Neuronal stem cell (in vitro differentiated cells): ENCODE measurements around the gene ST7.

ENCODE experiments used
- DNase-seq: peaks from one replicate; pipeline ENCODE4 v3.0.0-alpha.2; 2013; ENCODE audit warnings: low spot score
- H2AFZ ChIP-seq: one replicate; pipeline ENCODE4 v1.6.1; 2013; ENCODE audit warnings: mild to moderate bottlenecking, low read length, inconsistent platforms
- H2AK5ac ChIP-seq: 2 replicates; pipeline ENCODE4 v1.6.1; 2013; ENCODE audit warnings: low read depth, mild to moderate bottlenecking, inconsistent platforms, low read length, moderate library complexity, mixed read lengths
- H2BK120ac ChIP-seq: 2 replicates; pipeline ENCODE4 v1.6.1; 2013; ENCODE audit warnings: low read depth, mild to moderate bottlenecking, inconsistent platforms, low read length, moderate library complexity, mixed read lengths
- H2BK12ac ChIP-seq: one replicate; pipeline ENCODE4 v1.6.1; 2013; ENCODE audit warnings: low read length, inconsistent platforms
- H2BK15ac ChIP-seq: 2 replicates; pipeline ENCODE4 v1.6.1; 2013; ENCODE audit warnings: mild to moderate bottlenecking, low read length, inconsistent platforms, mixed read lengths
- H2BK5ac ChIP-seq: one replicate; pipeline ENCODE4 v1.6.1; 2013; ENCODE audit warnings: inconsistent platforms, mild to moderate bottlenecking, low read length, moderate library complexity
- H3K14ac ChIP-seq: one replicate; pipeline ENCODE4 v1.6.1; 2013; ENCODE audit warnings: low read length, inconsistent platforms
- H3K18ac ChIP-seq: 2 replicates; pipeline ENCODE4 v1.6.1; 2013; ENCODE audit warnings: low read length, inconsistent platforms
- H3K23ac ChIP-seq: 2 replicates; pipeline ENCODE4 v1.6.1; 2013; ENCODE audit warnings: low read depth, mild to moderate bottlenecking, mixed read lengths, low read length, inconsistent platforms; ENCODE audit not compliant: poor library complexity
- H3K27ac ChIP-seq: replicated peaks from 3 replicates; pipeline ENCODE4 v1.5.1; 2013; ENCODE audit warnings: low read length, inconsistent platforms
- H3K27me3 ChIP-seq, 3 experiments: 2 replicates each; pipeline ENCODE4 v1.6.1; 2013; ENCODE audit warnings: low read length in 3 of 3, mild to moderate bottlenecking in 2 of 3, inconsistent platforms in 1 of 3, low read depth in 1 of 3, mixed read lengths in 1 of 3, moderate library complexity in 1 of 3; ENCODE audit not compliant: control insufficient read depth in 3 of 3, insufficient read depth in 3 of 3
- H3K36me3 ChIP-seq, 2 donors: replicated peaks in 1 of 2; 2 replicates each; pipeline ENCODE4 v1.6.1; 2013; ENCODE audit warnings: low read length in 2 of 2; ENCODE audit not compliant: control insufficient read depth in 2 of 2, insufficient read depth in 2 of 2
- H3K4ac ChIP-seq: 2 replicates; pipeline ENCODE4 v1.6.1; 2013; ENCODE audit warnings: inconsistent platforms, mild to moderate bottlenecking, low read length, moderate library complexity
- H3K4me1 ChIP-seq, 2 donors: 1 replicate in 1 of 2; 2 replicates in 1 of 2; pipeline ENCODE4 v1.6.1; 2013; ENCODE audit warnings: low read length in 2 of 2, low read depth in 1 of 2; ENCODE audit not compliant: control insufficient read depth in 2 of 2, insufficient read depth in 1 of 2
- H3K4me2 ChIP-seq: one replicate; pipeline ENCODE4 v1.6.1; 2013; ENCODE audit warnings: mild to moderate bottlenecking, low read length, inconsistent platforms; ENCODE audit not compliant: insufficient read depth, poor library complexity, severe bottlenecking
- H3K4me3 ChIP-seq, 2 donors: 2 replicates each; pipeline ENCODE4 v1.5.1; 2013; ENCODE audit warnings: low read length in 2 of 2, mild to moderate bottlenecking in 2 of 2, inconsistent platforms in 1 of 2, moderate library complexity in 1 of 2
- H3K79me1 ChIP-seq: one replicate; pipeline ENCODE4 v1.6.1; 2013; ENCODE audit warnings: low read depth, mild to moderate bottlenecking, inconsistent platforms, low read length, moderate library complexity
- H3K9ac ChIP-seq: one replicate; pipeline ENCODE4 v1.6.1; 2013; ENCODE audit warnings: mild to moderate bottlenecking, low read depth, low read length, inconsistent platforms; ENCODE audit not compliant: poor library complexity
- H3K9me3 ChIP-seq, 2 donors: replicated peaks in 1 of 2; 2 replicates each; pipeline versions ENCODE3 to v1.6.1; 2013; ENCODE audit warnings: low read length in 2 of 2, mild to moderate bottlenecking in 2 of 2, inconsistent platforms in 1 of 2, low read depth in 1 of 2, mixed read lengths in 1 of 2, moderate library complexity in 1 of 2; ENCODE audit not compliant: control insufficient read depth in 2 of 2, insufficient read depth in 1 of 2
- H4K8ac ChIP-seq: one replicate; pipeline ENCODE4 v1.6.1; 2013; ENCODE audit warnings: low read depth, mild to moderate bottlenecking, inconsistent platforms, low read length, moderate library complexity
- H4K91ac ChIP-seq: one replicate; pipeline ENCODE4 v1.6.1; 2013; ENCODE audit warnings: low read length, low read depth, mild to moderate bottlenecking, inconsistent platforms; ENCODE audit not compliant: poor library complexity
- WGBS, 2 donors: extraction: QIAGEN DNeasy Blood & Tissue Kit; methylation state at CpG; one replicate each; pipeline ENCODE4 v1.1.7; 2013; ENCODE audit warnings: missing lambda C conversion rate in 2 of 2, mixed read lengths in 1 of 2; ENCODE audit not compliant: insufficient read length in 2 of 2, insufficient replicate concordance in 1 of 2; ENCODE audit errors: extremely low coverage in 2 of 2; 5-methylcytosine and 5-hydroxymethylcytosine counted together

ST7 gene

DNA sequence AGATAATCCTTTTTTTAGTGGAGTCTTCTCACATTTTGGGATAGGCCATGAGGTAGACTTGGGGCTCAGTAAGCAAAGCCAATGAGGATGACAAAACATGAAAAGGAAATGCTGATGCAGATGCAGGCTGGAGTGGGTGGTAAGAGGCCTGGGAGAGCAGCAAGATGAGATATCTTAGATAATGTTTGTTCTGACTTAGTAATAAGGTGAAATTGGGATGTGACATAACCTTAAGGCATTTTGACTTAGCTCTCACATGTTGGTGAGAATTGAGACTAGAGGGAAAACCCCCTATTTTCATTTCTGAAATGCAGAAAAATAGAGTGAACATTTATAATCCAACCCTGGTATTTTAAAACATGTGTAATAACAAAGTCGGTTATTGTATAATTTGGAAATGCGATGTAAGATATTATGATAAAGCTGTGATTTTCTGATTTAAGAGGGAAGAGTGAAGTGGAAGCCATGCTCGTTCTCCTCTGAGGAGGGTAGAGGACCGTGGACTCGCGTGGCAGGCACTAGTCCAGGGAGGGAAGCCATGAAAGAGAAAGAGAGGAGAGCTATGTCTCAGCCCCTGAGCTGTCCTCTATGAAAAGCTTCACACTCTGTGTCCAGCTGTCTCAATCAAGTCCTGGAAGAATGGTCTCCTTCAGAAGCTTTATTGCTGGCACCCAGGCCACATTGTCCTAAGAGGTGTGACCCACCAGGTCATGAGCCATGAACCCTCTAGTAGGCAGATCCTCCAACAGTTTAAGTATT is 57.3 kb downstream of the ST7 start:
- H3K23ac ChIP-seq: no peak overlapping the region
- no peak overlapping the region for H3K4me2 ChIP-seq
- H3K9me3 ChIP-seq: no peaks in the 10 kb centered on the region
- H3K4ac ChIP-seq: no peak overlapping the region
- H3K4me1 ChIP-seq: peaks cover 0 to 4% of the 10 kb centered on the region in 2 donors
- H3K9ac ChIP-seq: no peak overlapping the region
- no peak overlapping the region for H3K18ac ChIP-seq
- no peak overlapping the region for H2BK5ac ChIP-seq
- no peak overlapping the region for H3K14ac ChIP-seq
- H4K91ac ChIP-seq: no peak overlapping the region
- no peaks in the 10 kb centered on the region for H3K36me3 ChIP-seq
- no peak overlapping the region for H3K4me3 ChIP-seq
- no peak for DNase-seq
- H2BK12ac ChIP-seq: no peak overlapping the region
- H4K8ac ChIP-seq: no peak overlapping the region
- no peak overlapping the region for H2AK5ac ChIP-seq
- H3K27me3 ChIP-seq: no peaks in the 10 kb centered on the region
- no peaks in the 10 kb centered on the region for H3K79me1 ChIP-seq
- no peak overlapping the region for H2BK120ac ChIP-seq
- H2BK15ac ChIP-seq: no peak overlapping the region
- 100% methylated on average over 1 to 2 of the region's 6 CpGs for WGBS, 2 donors
- H3K27ac ChIP-seq: no peak overlapping the region
- H2AFZ ChIP-seq: no peak overlapping the region

DNA sequence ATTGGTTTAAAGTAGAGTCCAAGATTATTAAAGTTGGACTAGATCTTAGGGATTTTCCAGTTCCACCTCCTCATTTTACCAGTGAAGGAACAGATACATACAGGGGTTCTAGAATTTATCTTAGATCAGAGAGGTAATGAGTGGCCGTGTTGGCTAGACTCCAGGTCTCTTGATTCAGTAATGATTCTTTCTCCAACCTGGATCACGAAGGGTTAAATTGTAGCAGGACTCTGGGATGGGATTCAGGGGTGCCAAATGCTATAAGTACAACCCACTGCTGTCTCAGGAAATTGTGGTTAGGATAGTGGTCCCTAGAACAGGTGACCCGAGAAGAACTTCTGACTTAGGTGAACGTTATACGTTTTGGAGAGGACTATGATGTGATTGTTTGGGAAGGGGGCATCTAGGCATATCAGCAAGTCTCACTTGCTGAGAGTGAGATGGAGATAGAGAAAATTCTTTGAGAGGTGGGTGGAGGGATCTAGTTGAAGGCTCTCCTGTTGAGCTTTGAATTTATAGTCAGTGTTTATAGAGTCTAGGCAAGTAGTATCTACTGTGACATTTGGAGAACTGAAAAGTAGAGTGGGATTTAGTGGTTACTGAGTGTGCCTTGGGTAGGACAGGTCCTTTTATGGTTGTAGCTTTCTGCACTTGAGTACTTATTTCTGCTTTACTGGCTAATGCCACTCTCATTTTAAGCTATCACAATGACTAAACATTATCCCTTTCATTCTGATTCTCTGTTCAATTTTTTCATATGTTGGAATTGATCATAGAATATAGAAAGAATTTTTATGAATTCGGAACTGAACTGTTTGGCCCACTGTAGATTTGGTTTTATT is 58.3 kb downstream of the ST7 start:
- Histone ChIP-seq H2BK15ac (no peak overlapping the region), H3K14ac (no peak overlapping the region), H4K8ac (no peak overlapping the region), H3K4me2 (no peak overlapping the region), H3K36me3 (no peaks in the 10 kb centered on the region), H3K23ac (no peak overlapping the region), H2AFZ (no peak overlapping the region), H2BK120ac (no peak overlapping the region), H3K9ac (no peak overlapping the region), H3K18ac (no peak overlapping the region), H3K27me3 (no peaks in the 10 kb centered on the region), H2BK12ac (no peak overlapping the region), H3K4ac (no peak overlapping the region), H3K4me1 (peaks cover 0 to 4% of the 10 kb centered on the region in 2 donors), H3K79me1 (no peaks in the 10 kb centered on the region), H4K91ac (no peak overlapping the region), H3K4me3 (no peak overlapping the region), H2BK5ac (no peak overlapping the region), H2AK5ac (no peak overlapping the region), H3K27ac (no peak overlapping the region), H3K9me3 (no peaks in the 10 kb centered on the region)
- no CpG with 5 or more reads among the region's 6 CpGs for WGBS, 2 donors
- no peak for DNase-seq

DNA sequence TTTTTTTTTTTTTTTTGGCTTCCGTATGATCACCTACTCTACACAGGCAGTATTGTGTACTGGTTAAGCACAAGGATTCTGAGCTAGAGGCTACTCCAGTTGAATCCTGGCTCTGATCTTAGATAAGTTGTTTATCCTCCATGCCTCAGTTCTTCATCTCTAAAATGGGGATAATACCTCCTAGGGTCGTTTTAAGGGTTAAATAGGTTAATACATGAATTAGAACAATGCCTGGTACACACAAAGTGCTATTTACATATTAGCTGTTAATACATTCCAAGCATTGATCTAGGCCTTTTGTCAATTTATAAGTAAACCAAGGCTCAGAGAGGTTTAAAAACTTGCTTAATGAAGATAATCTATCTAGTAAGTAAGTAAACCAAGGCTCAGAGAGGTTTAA is 59.0 kb downstream of the ST7 start:
- Histone ChIP-seq H3K27ac (no peak overlapping the region), H3K4me1 (peaks cover 0 to 4% of the 10 kb centered on the region in 2 donors), H4K91ac (no peak overlapping the region), H2BK120ac (no peak overlapping the region), H3K79me1 (no peaks in the 10 kb centered on the region), H2AFZ (no peak overlapping the region), H4K8ac (no peak overlapping the region), H3K18ac (no peak overlapping the region), H3K27me3 (no peaks in the 10 kb centered on the region), H3K4me2 (no peak overlapping the region), H3K9ac (no peak overlapping the region), H2BK5ac (no peak overlapping the region), H2BK12ac (no peak overlapping the region), H3K4me3 (no peak overlapping the region), H3K4ac (no peak overlapping the region), H3K36me3 (no peaks in the 10 kb centered on the region), H3K23ac (no peak overlapping the region), H2BK15ac (no peak overlapping the region), H3K14ac (no peak overlapping the region), H3K9me3 (no peaks in the 10 kb centered on the region), H2AK5ac (no peak overlapping the region)
- no peak for DNase-seq
- no CpG with 5 or more reads among the region's 2 CpGs for WGBS, 2 donors

DNA sequence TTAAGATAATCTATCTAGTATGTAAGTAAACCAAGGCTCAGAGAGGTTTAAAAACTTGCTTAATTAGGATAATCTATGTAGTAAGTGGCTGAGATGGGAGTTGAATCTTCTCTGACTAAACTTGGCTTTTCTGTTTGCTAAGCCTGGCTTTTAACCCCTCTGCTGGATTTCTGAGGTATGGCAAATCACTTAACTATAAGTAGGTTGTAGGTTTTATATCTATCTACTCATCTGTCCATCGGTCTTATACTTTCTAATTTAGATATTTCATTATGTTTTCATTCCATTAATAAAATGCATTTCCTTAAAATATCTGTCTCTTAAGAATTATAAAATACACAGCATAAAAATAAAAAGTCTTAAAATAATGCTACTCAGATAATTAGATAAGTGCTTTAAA is 59.4 kb downstream of the ST7 start:
- peaks cover 0 to 4% of the 10 kb centered on the region in 2 donors for H3K4me1 ChIP-seq
- no peak overlapping the region for H2AFZ ChIP-seq
- no peak overlapping the region for H2BK120ac ChIP-seq
- no peak overlapping the region for H2BK15ac ChIP-seq
- H4K91ac ChIP-seq: no peak overlapping the region
- no peak overlapping the region for H4K8ac ChIP-seq
- no peak overlapping the region for H3K18ac ChIP-seq
- no peak overlapping the region for H2BK12ac ChIP-seq
- no peaks in the 10 kb centered on the region for H3K27me3 ChIP-seq
- no peaks in the 10 kb centered on the region for H3K79me1 ChIP-seq
- WGBS, 2 donors: no CpG with 5 or more reads among the region's 1 CpG
- DNase-seq: no peak
- no peaks in the 10 kb centered on the region for H3K9me3 ChIP-seq
- no peak overlapping the region for H2BK5ac ChIP-seq
- H3K27ac ChIP-seq: no peak overlapping the region
- H2AK5ac ChIP-seq: no peak overlapping the region
- no peak overlapping the region for H3K14ac ChIP-seq
- H3K23ac ChIP-seq: no peak overlapping the region
- H3K4me2 ChIP-seq: no peak overlapping the region
- H3K4ac ChIP-seq: no peak overlapping the region
- no peak overlapping the region for H3K4me3 ChIP-seq
- H3K9ac ChIP-seq: no peak overlapping the region
- no peaks in the 10 kb centered on the region for H3K36me3 ChIP-seq
